GM19238 (cell line): ENCODE results near the gene CHCHD3.

Experiments used
- DNase-seq: peaks from one replicate; pipeline ENCODE4 v3.0.0; 2011; ENCODE audit warnings: low spot score; ENCODE audit not compliant: insufficient read length

Gene CHCHD3

GRCh38 chr7:133081599-133082389 is at the start of gene CHCHD3:
Gene CHCHD3, minus strand, starts transcription at chr7:133082090. Its CDS starts 153 bp downstream, at chr7:133081937.
- DNase-seq, result peak; percentile 93

GRCh38 chr7:133130166-133130565 is 48.3 kb upstream of the CHCHD3 start:
- no peak for DNase-seq

GRCh38 chr7:133126422-133126821 is 44.5 kb upstream of the CHCHD3 start:
- DNase-seq, result no peak

GRCh38 chr7:133124974-133125373 is 43.1 kb upstream of the CHCHD3 start:
- no peak for DNase-seq

GRCh38 chr7:133121175-133121844 is 39.4 kb upstream of the CHCHD3 start:
- DNase-seq, result no peak

- DNase-seq, result no peak
These were observed 37.2 kb upstream of the CHCHD3 start for GRCh38 chr7:133119067-133119466.

- no peak for DNase-seq
These were observed 36.4 kb upstream of the CHCHD3 start for GRCh38 chr7:133118261-133118660.

- no peak for DNase-seq
These were observed 35.6 kb upstream of the CHCHD3 start for GRCh38 chr7:133117452-133117851.

- DNase-seq, result no peak
These were observed 33.7 kb upstream of the CHCHD3 start for GRCh38 chr7:133115596-133115995.

GRCh38 chr7:133114519-133114918 is 32.6 kb upstream of the CHCHD3 start:
- DNase-seq, result no peak

- DNase-seq, result no peak
These were observed 31.1 kb upstream of the CHCHD3 start for GRCh38 chr7:133112976-133113375.

GRCh38 chr7:133112335-133112734 is 30.4 kb upstream of the CHCHD3 start:
- no peak for DNase-seq

- no peak for DNase-seq
These were observed 28.4 kb upstream of the CHCHD3 start for GRCh38 chr7:133110312-133110711.

- DNase-seq, result no peak
These were observed 27.9 kb upstream of the CHCHD3 start for GRCh38 chr7:133109816-133110215.

- DNase-seq, result no peak
These were observed 26.1 kb upstream of the CHCHD3 start for GRCh38 chr7:133108023-133108422.

- no peak for DNase-seq
These were observed 20.6 kb upstream of the CHCHD3 start for GRCh38 chr7:133102276-133103060.

GRCh38 chr7:133099633-133100286 is 17.9 kb upstream of the CHCHD3 start:
- no peak for DNase-seq

GRCh38 chr7:133095119-133095671 is 13.3 kb upstream of the CHCHD3 start:
- no peak for DNase-seq

- no peak for DNase-seq
These were observed 10.1 kb upstream of the CHCHD3 start for GRCh38 chr7:133091943-133092464.

- no peak for DNase-seq
These were observed 488 bp upstream of the CHCHD3 start for GRCh38 chr7:133082390-133082766.

- no peak for DNase-seq
These were observed 731 bp downstream of the CHCHD3 start for GRCh38 chr7:133081119-133081598.
